RPMI8226 (cell line): ENCODE data around the gene ZNF700.
"Not testable (repeated sequence)": the region's sequence is repeated elsewhere in the genome, so short reads cannot be mapped to it uniquely, and the experiment has no call there.

ENCODE experiments used
- DNase-seq: peaks from one replicate; pipeline ENCODE4 v3.0.0-alpha.2; 2015

The ZNF700 gene

GRCh38 chr19:11991921-11992320 is 67.0 kb downstream of the ZNF700 start:
- not testable (repeated sequence) for DNase-seq

GRCh38 chr19:11995174-11995573 is 70.3 kb downstream of the ZNF700 start:
- no peak for DNase-seq
